C4-2B (cell line): ENCODE measurements around the gene PRDM13.

Experiments
- ZFX ChIP-seq: fragments of 450-650 bp; IDR thresholded peaks from 2 replicates; pipeline ENCODE4 v1.6.1; 2017
- TF ChIP-seq, protein P1 (sequence below): fragments of 450-650 bp; conservative IDR thresholded peaks from 2 replicates; pipeline ENCODE4 v1.5.1; 2017; ENCODE audit warnings: mild to moderate bottlenecking

DNA sequence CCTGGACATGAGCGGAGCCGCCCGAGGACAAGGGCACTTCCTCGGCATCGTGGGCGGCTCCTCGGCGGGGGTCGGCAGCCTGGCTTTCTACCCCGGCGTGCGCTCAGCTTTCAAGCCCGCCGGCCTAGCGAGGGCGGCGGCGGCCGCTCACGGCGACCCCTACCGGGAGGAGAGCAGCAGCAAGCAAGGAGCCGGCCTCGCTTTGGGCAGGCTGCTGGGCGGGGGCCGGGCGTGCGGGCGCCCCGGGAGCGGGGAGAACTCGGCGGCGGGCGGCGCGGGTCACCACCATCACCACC lies 6.7 kb downstream of the PRDM13 start:
- TF ChIP-seq, protein P1, sequence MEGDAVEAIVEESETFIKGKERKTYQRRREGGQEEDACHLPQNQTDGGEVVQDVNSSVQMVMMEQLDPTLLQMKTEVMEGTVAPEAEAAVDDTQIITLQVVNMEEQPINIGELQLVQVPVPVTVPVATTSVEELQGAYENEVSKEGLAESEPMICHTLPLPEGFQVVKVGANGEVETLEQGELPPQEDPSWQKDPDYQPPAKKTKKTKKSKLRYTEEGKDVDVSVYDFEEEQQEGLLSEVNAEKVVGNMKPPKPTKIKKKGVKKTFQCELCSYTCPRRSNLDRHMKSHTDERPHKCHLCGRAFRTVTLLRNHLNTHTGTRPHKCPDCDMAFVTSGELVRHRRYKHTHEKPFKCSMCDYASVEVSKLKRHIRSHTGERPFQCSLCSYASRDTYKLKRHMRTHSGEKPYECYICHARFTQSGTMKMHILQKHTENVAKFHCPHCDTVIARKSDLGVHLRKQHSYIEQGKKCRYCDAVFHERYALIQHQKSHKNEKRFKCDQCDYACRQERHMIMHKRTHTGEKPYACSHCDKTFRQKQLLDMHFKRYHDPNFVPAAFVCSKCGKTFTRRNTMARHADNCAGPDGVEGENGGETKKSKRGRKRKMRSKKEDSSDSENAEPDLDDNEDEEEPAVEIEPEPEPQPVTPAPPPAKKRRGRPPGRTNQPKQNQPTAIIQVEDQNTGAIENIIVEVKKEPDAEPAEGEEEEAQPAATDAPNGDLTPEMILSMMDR, result peak; percentile 51
- TF ChIP-seq ZFX, result no peak
